ENCODE results near the gene TMEM35A. TPM values are rescaled to one million over a fixed set of nuclear protein-coding genes. Genes with fewer than 3 reads are reported as not detected.

The TMEM35A gene, protein sequence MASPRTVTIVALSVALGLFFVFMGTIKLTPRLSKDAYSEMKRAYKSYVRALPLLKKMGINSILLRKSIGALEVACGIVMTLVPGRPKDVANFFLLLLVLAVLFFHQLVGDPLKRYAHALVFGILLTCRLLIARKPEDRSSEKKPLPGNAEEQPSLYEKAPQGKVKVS
- under 1 TPM; 0.75 to 0.80 TPM for total RNA-seq
- 14.9 TPM for polyA plus RNA-seq (2013, experiment 1 of 2)
- polyA plus RNA-seq (2013, experiment 2 of 2): 14.3 TPM
- long read RNA-seq, experiment 1: 0 reads
- long read RNA-seq, experiment 2, partial matches to known transcripts: 0 of 3 reads
- long read RNA-seq, experiment 2, other reads (novel, unspliced or antisense): 0 of 3 reads
- long read RNA-seq, experiment 3, partial matches to known transcripts: 0 of 3 reads
- long read RNA-seq, experiment 3, other reads (novel, unspliced or antisense): 0 of 3 reads
- long read RNA-seq, experiment 4, partial matches to known transcripts: 0 of 3 reads
- long read RNA-seq, experiment 4, other reads (novel, unspliced or antisense): 0 of 3 reads

DNA sequence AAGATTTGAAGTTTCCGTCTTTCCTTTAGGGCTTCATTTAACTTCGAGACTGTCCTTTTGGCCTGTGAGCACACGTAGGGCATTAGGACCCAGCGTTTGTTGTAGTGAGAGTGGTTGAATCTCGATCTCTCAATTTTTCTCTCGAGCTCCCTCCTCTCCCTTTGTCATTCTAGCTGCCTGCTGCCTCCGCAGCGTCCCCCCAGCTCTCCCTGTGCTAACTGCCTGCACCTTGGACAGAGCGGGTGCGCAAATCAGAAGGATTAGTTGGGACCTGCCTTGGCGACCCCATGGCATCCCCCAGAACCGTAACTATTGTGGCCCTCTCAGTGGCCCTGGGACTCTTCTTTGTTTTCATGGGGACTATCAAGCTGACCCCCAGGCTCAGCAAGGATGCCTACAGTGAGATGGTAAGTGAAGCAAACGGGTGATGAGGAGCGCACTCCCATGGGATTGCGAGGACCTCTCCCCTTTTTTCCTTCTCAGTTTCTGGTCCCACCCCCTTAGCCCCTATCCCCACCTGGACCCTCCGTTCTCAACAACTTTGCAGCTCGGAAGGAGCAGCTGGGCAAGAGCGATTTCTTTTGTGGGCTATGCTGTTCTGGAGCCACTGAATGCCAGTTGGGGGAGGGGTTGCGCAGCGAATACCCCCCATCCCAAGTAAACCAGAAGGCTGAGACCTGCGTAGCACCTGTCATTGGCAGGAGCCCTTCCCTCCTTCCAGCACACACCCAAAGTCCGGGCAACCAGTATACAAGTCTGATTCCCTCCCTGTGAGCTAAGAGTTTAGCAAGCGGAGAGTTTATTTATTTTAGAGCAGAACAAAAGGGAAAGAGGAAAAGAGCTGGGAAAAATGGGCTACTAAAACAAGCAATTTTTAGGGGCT, at the start of gene TMEM35A:
TMEM35A (plus strand) TSS at position 164 of the 883 bp plus-strand sequence; CDS start at position 288, 124 bp downstream.
- no peak within 1 kb of the TSS for H3K27ac Mint-ChIP-seq
- TF ChIP-seq, protein P1, sequence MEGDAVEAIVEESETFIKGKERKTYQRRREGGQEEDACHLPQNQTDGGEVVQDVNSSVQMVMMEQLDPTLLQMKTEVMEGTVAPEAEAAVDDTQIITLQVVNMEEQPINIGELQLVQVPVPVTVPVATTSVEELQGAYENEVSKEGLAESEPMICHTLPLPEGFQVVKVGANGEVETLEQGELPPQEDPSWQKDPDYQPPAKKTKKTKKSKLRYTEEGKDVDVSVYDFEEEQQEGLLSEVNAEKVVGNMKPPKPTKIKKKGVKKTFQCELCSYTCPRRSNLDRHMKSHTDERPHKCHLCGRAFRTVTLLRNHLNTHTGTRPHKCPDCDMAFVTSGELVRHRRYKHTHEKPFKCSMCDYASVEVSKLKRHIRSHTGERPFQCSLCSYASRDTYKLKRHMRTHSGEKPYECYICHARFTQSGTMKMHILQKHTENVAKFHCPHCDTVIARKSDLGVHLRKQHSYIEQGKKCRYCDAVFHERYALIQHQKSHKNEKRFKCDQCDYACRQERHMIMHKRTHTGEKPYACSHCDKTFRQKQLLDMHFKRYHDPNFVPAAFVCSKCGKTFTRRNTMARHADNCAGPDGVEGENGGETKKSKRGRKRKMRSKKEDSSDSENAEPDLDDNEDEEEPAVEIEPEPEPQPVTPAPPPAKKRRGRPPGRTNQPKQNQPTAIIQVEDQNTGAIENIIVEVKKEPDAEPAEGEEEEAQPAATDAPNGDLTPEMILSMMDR (conservative IDR thresholded peaks at IDR 0.05): no peak
- H3K4me3 ChIP-seq (ENCODE audit: low read length): peak within 1 kb of the TSS; percentile 76
- H3K4me1 ChIP-seq (ENCODE audit: control insufficient read depth, insufficient read depth, low read length): no peaks in the 10 kb centered on the region
- H3K27ac ChIP-seq (ENCODE audit: low read depth, low read length): no peak within 1 kb of the TSS
- peak; percentile 62 for DNase-seq
- no peaks in the 10 kb centered on the region for H3K36me3 ChIP-seq (ENCODE audit: control insufficient read depth, insufficient read depth, low read length)
- H3K27me3 ChIP-seq (ENCODE audit: control insufficient read depth, insufficient read depth, low read length, poor library complexity, severe bottlenecking): no peaks in the 10 kb centered on the region
- 5% methylated on average over 16 of the region's 23 CpGs; no CpG with 5 or more reads in 1 of the 2 experiments for WGBS, 2 experiments (ENCODE audit: insufficient coverage in 1 of 2, insufficient read length in 1 of 2)
- H3K9me3 Mint-ChIP-seq: peaks cover 59% of the 10 kb centered on the region
- peaks cover 17% of the 10 kb centered on the region for H3K27me3 Mint-ChIP-seq (ENCODE audit: insufficient read depth)
- H3K9me3 ChIP-seq (ENCODE audit: control insufficient read depth, low read length): no peaks in the 10 kb centered on the region
- H3K4me1 Mint-ChIP-seq: peaks cover 5% of the 10 kb centered on the region
- no peak within 1 kb of the TSS for H3K9ac ChIP-seq (ENCODE audit: extremely low read depth, low read length, poor library complexity, severe bottlenecking)
- no peaks in the 10 kb centered on the region for H3K36me3 Mint-ChIP-seq (ENCODE audit: low read depth)
- H3K4me3 Mint-ChIP-seq: peak within 1 kb of the TSS; percentile 69

DNA sequence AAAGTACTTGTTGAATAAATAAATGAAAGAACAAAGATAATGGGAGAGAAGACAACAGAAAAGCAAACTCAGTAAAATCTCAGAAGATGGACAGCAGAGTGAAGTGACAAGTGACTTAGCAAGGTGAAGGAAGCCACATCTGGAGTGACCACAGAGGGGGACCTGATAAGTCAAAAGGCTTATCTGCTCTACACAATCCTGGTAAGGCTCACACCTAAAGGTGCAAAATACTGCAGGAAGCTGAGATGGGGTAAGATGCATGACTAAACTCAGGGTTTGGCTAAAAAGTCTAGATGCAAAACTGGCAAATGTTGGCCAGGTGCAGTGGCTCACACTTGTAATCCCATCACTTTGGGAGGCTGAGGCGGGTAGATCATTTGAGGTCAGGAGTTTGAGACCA, 49.0 kb upstream of the TMEM35A start:
- Histone ChIP-seq H3K4me3 (ENCODE audit: low read length) (no peak overlapping the region), H3K9me3 (ENCODE audit: control insufficient read depth, low read length) (no peaks in the 10 kb centered on the region), H3K36me3 (ENCODE audit: control insufficient read depth, insufficient read depth, low read length) (no peaks in the 10 kb centered on the region), H3K4me1 (ENCODE audit: control insufficient read depth, insufficient read depth, low read length) (no peaks in the 10 kb centered on the region), H3K27ac (ENCODE audit: low read depth, low read length) (no peak overlapping the region), H3K9ac (ENCODE audit: extremely low read depth, low read length, poor library complexity, severe bottlenecking) (no peak overlapping the region), H3K27me3 (ENCODE audit: control insufficient read depth, insufficient read depth, low read length, poor library complexity, severe bottlenecking) (no peaks in the 10 kb centered on the region)
- DNase-seq: peak; percentile 42
- Mint-ChIP-seq H3K4me1 (peaks cover 8% of the 10 kb centered on the region), H3K9me3 (peaks cover 57% of the 10 kb centered on the region), H3K27me3 (ENCODE audit: insufficient read depth) (no peaks in the 10 kb centered on the region), H3K27ac (no peak overlapping the region), H3K4me3 (no peak overlapping the region), H3K36me3 (ENCODE audit: low read depth) (peaks cover 41% of the 10 kb centered on the region)
- 86% methylated on average over 1 of the region's 1 CpG; no CpG with 5 or more reads in 1 of the 2 experiments for WGBS, 2 experiments (ENCODE audit: insufficient coverage in 1 of 2, insufficient read length in 1 of 2)
- TF ChIP-seq, protein P1 (conservative IDR thresholded peaks at IDR 0.05): no peak

DNA sequence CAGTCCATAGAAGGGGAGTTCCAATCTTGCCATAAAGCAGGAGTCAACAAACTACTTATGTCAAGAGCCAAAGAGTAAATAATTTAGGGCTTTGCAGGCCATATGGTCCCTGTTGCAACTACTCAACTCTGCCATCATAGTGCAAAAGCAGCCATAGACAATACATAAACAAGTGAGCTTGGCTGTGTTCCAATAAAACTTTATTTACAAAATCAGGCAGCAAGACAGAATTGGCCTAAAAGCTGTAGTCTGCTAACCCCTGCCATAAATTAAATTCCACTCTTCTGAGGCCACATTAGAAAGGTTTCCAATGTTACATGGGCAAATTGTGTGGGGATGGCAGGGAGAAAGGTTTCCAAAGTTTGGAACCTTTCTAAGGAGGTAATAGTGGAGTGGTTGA, 41.4 kb upstream of the TMEM35A start:
- H3K9me3 Mint-ChIP-seq: peaks cover 42% of the 10 kb centered on the region
- H3K4me1 Mint-ChIP-seq: no peaks in the 10 kb centered on the region

More for the DNA sequence above, 41.4 kb upstream of the TMEM35A start:
- H3K27me3 Mint-ChIP-seq (ENCODE audit: insufficient read depth): no peaks in the 10 kb centered on the region
- H3K27ac Mint-ChIP-seq: no peak overlapping the region
- H3K36me3 Mint-ChIP-seq (ENCODE audit: low read depth): peaks cover 36% of the 10 kb centered on the region
- Histone ChIP-seq H3K9me3 (ENCODE audit: control insufficient read depth, low read length) (no peaks in the 10 kb centered on the region), H3K4me1 (ENCODE audit: control insufficient read depth, insufficient read depth, low read length) (no peaks in the 10 kb centered on the region), H3K4me3 (ENCODE audit: low read length) (no peak overlapping the region), H3K27me3 (ENCODE audit: control insufficient read depth, insufficient read depth, low read length, poor library complexity, severe bottlenecking) (no peaks in the 10 kb centered on the region), H3K36me3 (ENCODE audit: control insufficient read depth, insufficient read depth, low read length) (peaks cover 4% of the 10 kb centered on the region), H3K27ac (ENCODE audit: low read depth, low read length) (no peak overlapping the region), H3K9ac (ENCODE audit: extremely low read depth, low read length, poor library complexity, severe bottlenecking) (no peak overlapping the region)
- no peak overlapping the region for H3K4me3 Mint-ChIP-seq
- no peak for DNase-seq
- TF ChIP-seq, protein P1 (conservative IDR thresholded peaks at IDR 0.05): no peak
